SH-SY5Y (cell line): ENCODE results near the gene GABRG3.

Experiments used
- GATA2 ChIP-seq: IDR thresholded peaks from 2 replicates; pipeline ENCODE4 v1.6.1; 2011; ENCODE audit warnings: mild to moderate bottlenecking, low read depth, low read length
- GATA3 ChIP-seq: IDR thresholded peaks from 2 replicates; pipeline ENCODE4 v1.6.1; 2011; ENCODE audit warnings: low read depth, mild to moderate bottlenecking, low read length, moderate library complexity

- TF ChIP-seq GATA2: no peak
- no peak for TF ChIP-seq GATA3
Measured at GRCh38 chr15:27589260-27589659, 618.3 kb downstream of the GABRG3 start.
